HCT116 (cell line): ENCODE measurements around the gene CELF4. TPM values are rescaled to one million over a fixed set of nuclear protein-coding genes. Genes with fewer than 3 reads are reported as not detected.

Experiments used
- ATAC-seq: fragments of 200-7000 bp; cut with Tn5 transposase; 2 replicates; pipeline ENCODE4 v1.9.1; 2020; ENCODE audit warnings: mild to moderate bottlenecking, moderate library complexity
- BruUV-seq: library from RNA; stranded (reverse); fragments of 400-500 nt; replicated peaks from 2 replicates; lab custom pipeline; 2021; lab: Mats Ljungman, UMichigan
- CTCF ChIA-PET: fragments of 300-600 bp; sonication (Branson Sonifier 250); formaldehyde crosslinking; loops from one replicate; lab custom pipeline; 2021; ENCODE audit warnings: antibody characterized with exemption; lab: Charles Lee
- POLR2A ChIA-PET: fragments of 300-600, 350-600 bp; sonication (Branson Sonifier 250); formaldehyde crosslinking; loops from one replicate; lab custom pipeline; 2021; ENCODE audit warnings: antibody characterized with exemption; lab: Charles Lee
- RAD21 ChIA-PET, 2 experiments: fragments of 300-600 bp; sonication (Branson Sonifier 250); formaldehyde crosslinking; loops; one replicate each; lab custom pipeline; 2023; ENCODE audit warnings: low total read pairs in 2 of 2; ENCODE audit not compliant: uncharacterized antibody in 2 of 2, unreplicated experiment in 2 of 2, low non-redundant PET in 1 of 2; lab: Charles Lee
- DNase-seq: peaks from one replicate; pipeline ENCODE4 v3.0.0-alpha.2; 2010; ENCODE audit warnings: low read depth, low spot score
- H2AFZ ChIP-seq: fragments of 200-600 bp; shearing (Covaris generic), sonication (generic); 2 replicates; pipeline ENCODE4 v1.6.1; 2017; ENCODE audit warnings: low read depth, mixed run types, mixed read lengths, antibody characterized with exemption, low read length; ENCODE audit not compliant: poor library complexity, severe bottlenecking
- H3K27ac ChIP-seq: 2 replicates; pipeline ENCODE4 v1.5.1; 2012; ENCODE audit warnings: low read depth, low read length
- H3K27me3 ChIP-seq: fragments of 200-600 bp; sonication (generic); 2 replicates; pipeline ENCODE4 v1.6.1; 2016; ENCODE audit warnings: mixed run types, low read length, mixed read lengths; ENCODE audit not compliant: insufficient read depth
- H3K36me3 ChIP-seq, 2 experiments: fragments of 200-500 bp in 1 of 2; fragments of 200-600 bp in 1 of 2; sonication (Bioruptor generic) in 1 of 2; sonication (generic) in 1 of 2; 2 replicates each; pipeline versions ENCODE4 v1.5.1 to v1.6.1; 2014 to 2016; ENCODE audit warnings: low read length in 2 of 2, inconsistent platforms in 1 of 2, mixed read lengths in 1 of 2, mixed run types in 1 of 2; ENCODE audit not compliant: insufficient read depth in 2 of 2, control insufficient read depth in 1 of 2
- H3K4me1 ChIP-seq, 2 experiments: fragments of 200-600 bp in 1 of 2; sonication (generic) in 1 of 2; 2 replicates each; pipeline versions ENCODE4 v1.5.1 to v1.6.1; 2012 to 2017; ENCODE audit warnings: low read length in 2 of 2, inconsistent platforms in 1 of 2, mild to moderate bottlenecking in 1 of 2, mixed read lengths in 1 of 2, mixed run types in 1 of 2, moderate library complexity in 1 of 2; ENCODE audit not compliant: insufficient read depth in 2 of 2, control insufficient read depth in 1 of 2
- H3K4me2 ChIP-seq: fragments of 200-600 bp; sonication (generic); 2 replicates; pipeline ENCODE4 v1.6.1; 2017; ENCODE audit warnings: mixed run types, low read length, mixed read lengths
- H3K4me3 ChIP-seq, 2 experiments: fragments of 200-600 bp in 1 of 2; sonication (generic) in 1 of 2; replicated peaks in 1 of 2; 2 replicates each; pipeline ENCODE4 v1.5.1; 2011 to 2016; ENCODE audit warnings: low read length in 2 of 2, control low read depth in 1 of 2, low read depth in 1 of 2, mild to moderate bottlenecking in 1 of 2, mixed read lengths in 1 of 2, mixed run types in 1 of 2
- H3K79me2 ChIP-seq: fragments of 200-600 bp; sonication (generic); 2 replicates; pipeline ENCODE4 v1.6.1; 2017; ENCODE audit warnings: mild to moderate bottlenecking, mixed run types, low read length, moderate library complexity, mixed read lengths; ENCODE audit not compliant: insufficient read depth
- H3K9ac ChIP-seq: fragments of 200-600 bp; sonication (generic); 2 replicates; pipeline ENCODE4 v1.6.1; 2016; ENCODE audit warnings: low read length, mixed read lengths
- H3K9me2 ChIP-seq: fragments of 200-600 bp; sonication (generic), shearing (Covaris generic); 2 replicates; pipeline ENCODE4 v1.6.1; 2017; ENCODE audit warnings: mixed run types, mild to moderate bottlenecking, moderate library complexity; ENCODE audit not compliant: insufficient read depth
- H3K9me3 ChIP-seq, 2 experiments: fragments of 200-500 bp in 1 of 2; fragments of 200-600 bp in 1 of 2; sonication (Bioruptor generic) in 1 of 2; sonication (generic) in 1 of 2; 2 replicates each; pipeline ENCODE4 v1.6.1; 2014 to 2017; ENCODE audit warnings: low read length in 2 of 2, mixed read lengths in 2 of 2, inconsistent platforms in 1 of 2, low read depth in 1 of 2, mild to moderate bottlenecking in 1 of 2, mixed run types in 1 of 2, moderate library complexity in 1 of 2; ENCODE audit not compliant: control insufficient read depth in 1 of 2, insufficient read depth in 1 of 2
- H4K20me1 ChIP-seq: fragments of 200-600 bp; sonication (generic), shearing (Covaris generic); 2 replicates; pipeline ENCODE4 v1.6.1; 2017; ENCODE audit warnings: mixed run types, mild to moderate bottlenecking, moderate library complexity; ENCODE audit not compliant: insufficient read depth
- CBX3 ChIP-seq: IDR thresholded peaks from 2 replicates; pipeline ENCODE4 v1.6.1; 2012; ENCODE audit warnings: low read depth
- CEBPB ChIP-seq: IDR thresholded peaks from 2 replicates; pipeline ENCODE4 v1.6.1; 2012; ENCODE audit warnings: low read depth
- EGR1 ChIP-seq: IDR thresholded peaks from 2 replicates; pipeline ENCODE4 v1.6.1; 2012; ENCODE audit warnings: low read depth
- ELF1 ChIP-seq: IDR thresholded peaks from 2 replicates; pipeline ENCODE4 v1.6.1; 2012; ENCODE audit warnings: low read depth, borderline replicate concordance
- FOSL1 ChIP-seq: IDR thresholded peaks from 2 replicates; pipeline ENCODE4 v1.6.1; 2012; ENCODE audit warnings: low read depth
- POLR2AphosphoS5 ChIP-seq: IDR thresholded peaks from 2 replicates; pipeline ENCODE4 v1.6.1; 2011; ENCODE audit warnings: mild to moderate bottlenecking, low read depth, low read length, moderate library complexity
- REST ChIP-seq: IDR thresholded peaks from 2 replicates; pipeline ENCODE4 v1.6.1; 2012; ENCODE audit warnings: low read depth
- SIN3A ChIP-seq: IDR thresholded peaks from 2 replicates; pipeline ENCODE4 v1.6.1; 2012; ENCODE audit warnings: low read depth
- SP1 ChIP-seq: IDR thresholded peaks from 2 replicates; pipeline ENCODE4 v1.6.1; 2012; ENCODE audit warnings: low read depth
- YY1 ChIP-seq: IDR thresholded peaks from 2 replicates; pipeline ENCODE4 v1.6.1; 2011; ENCODE audit warnings: low read length, low read depth, moderate library complexity, mild to moderate bottlenecking; ENCODE audit not compliant: insufficient replicate concordance; ENCODE audit errors: extremely low read depth
- ZNF274 ChIP-seq: fragments of 200-500 bp; sonication (Bioruptor generic); IDR thresholded peaks from 2 replicates; pipeline ENCODE4 v1.6.1; 2014; ENCODE audit warnings: mild to moderate bottlenecking, low read depth, low read length, inconsistent platforms
- intact Hi-C: fragments of 100-400 bp; cut with micrococcal nuclease; formaldehyde crosslinking; loops from 2 replicates; pipeline ENCODE4 v1.10.0; 2022
- total RNA-seq: library from RNA; stranded (reverse); gene quantifications from one replicate; pipeline ENCODE4 v1.2.1, GENCODE V29; 2021; ENCODE audit not compliant: unreplicated experiment
- TF ChIP-seq, protein P1 (sequence below): IDR thresholded peaks from 2 replicates; pipeline ENCODE4 v1.6.1; 2011; ENCODE audit warnings: mild to moderate bottlenecking, low read length, moderate library complexity; ENCODE audit not compliant: insufficient replicate concordance; ENCODE audit errors: extremely low read depth
- TF ChIP-seq, protein P2 (sequence below): IDR thresholded peaks from 2 replicates; pipeline ENCODE4 v1.6.1; 2012
- TF ChIP-seq, protein P3 (sequence below): IDR thresholded peaks from 2 replicates; pipeline ENCODE4 v1.6.1; 2012

The CELF4 gene
- total RNA-seq, 1 experiment from 2014 or later, result not detected

GRCh38 chr18:37321582-37322491 lies 243.8 kb downstream of the CELF4 start:
- TF ChIP-seq, protein P1, sequence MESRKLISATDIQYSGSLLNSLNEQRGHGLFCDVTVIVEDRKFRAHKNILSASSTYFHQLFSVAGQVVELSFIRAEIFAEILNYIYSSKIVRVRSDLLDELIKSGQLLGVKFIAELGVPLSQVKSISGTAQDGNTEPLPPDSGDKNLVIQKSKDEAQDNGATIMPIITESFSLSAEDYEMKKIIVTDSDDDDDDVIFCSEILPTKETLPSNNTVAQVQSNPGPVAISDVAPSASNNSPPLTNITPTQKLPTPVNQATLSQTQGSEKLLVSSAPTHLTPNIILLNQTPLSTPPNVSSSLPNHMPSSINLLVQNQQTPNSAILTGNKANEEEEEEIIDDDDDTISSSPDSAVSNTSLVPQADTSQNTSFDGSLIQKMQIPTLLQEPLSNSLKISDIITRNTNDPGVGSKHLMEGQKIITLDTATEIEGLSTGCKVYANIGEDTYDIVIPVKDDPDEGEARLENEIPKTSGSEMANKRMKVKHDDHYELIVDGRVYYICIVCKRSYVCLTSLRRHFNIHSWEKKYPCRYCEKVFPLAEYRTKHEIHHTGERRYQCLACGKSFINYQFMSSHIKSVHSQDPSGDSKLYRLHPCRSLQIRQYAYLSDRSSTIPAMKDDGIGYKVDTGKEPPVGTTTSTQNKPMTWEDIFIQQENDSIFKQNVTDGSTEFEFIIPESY, result no peak
- TF ChIP-seq EGR1 (no peak), SIN3A (no peak), REST (no peak), SP1 (no peak), ELF1 (no peak), FOSL1 (no peak), CBX3 (no peak), YY1 (no peak), CEBPB (no peak), POLR2AphosphoS5 (no peak), ZNF274 (no peak)
- TF ChIP-seq, protein P2, sequence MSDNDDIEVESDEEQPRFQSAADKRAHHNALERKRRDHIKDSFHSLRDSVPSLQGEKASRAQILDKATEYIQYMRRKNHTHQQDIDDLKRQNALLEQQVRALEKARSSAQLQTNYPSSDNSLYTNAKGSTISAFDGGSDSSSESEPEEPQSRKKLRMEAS, result no peak
- TF ChIP-seq, protein P3, sequence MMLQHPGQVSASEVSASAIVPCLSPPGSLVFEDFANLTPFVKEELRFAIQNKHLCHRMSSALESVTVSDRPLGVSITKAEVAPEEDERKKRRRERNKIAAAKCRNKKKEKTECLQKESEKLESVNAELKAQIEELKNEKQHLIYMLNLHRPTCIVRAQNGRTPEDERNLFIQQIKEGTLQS, result no peak
- TF ChIP-seq, all 23 proteins: peak for 0
- RAD21 ChIA-PET, result no interaction called here
- Histone ChIP-seq H3K4me2 (no peak overlapping the region), H3K4me1 (no peaks in the 10 kb centered on the region), H2AFZ (no peak overlapping the region), H3K4me3 (no peak overlapping the region), H3K36me3 (no peaks in the 10 kb centered on the region), H3K27me3 (no peaks in the 10 kb centered on the region), H3K9me3 (no peaks in the 10 kb centered on the region), H3K27ac (no peak overlapping the region), H3K79me2 (no peaks in the 10 kb centered on the region), H3K9ac (no peak overlapping the region), H4K20me1 (no peaks in the 10 kb centered on the region), H3K9me2 (no peaks in the 10 kb centered on the region)
- no peak for DNase-seq
- no TSS peak for BruUV-seq
- CTCF ChIA-PET, result interaction anchor here (0.6 kb wide), 1 partner anchor 11 kb away, joined by 3 read pairs; no protein-coding TSS in a partner anchor
- ATAC-seq, result peak; percentile 62
- POLR2A ChIA-PET, result no interaction called here
- intact Hi-C loops, result loop anchor here (10.0 kb wide), 1 partner anchor 153 kb away; no protein-coding TSS in a partner anchor
